Peyer's patch (tissue), 4 donors: ENCODE data around the gene ADCY2.

Source experiments
- POLR2A ChIP-seq, 2 donors: fragments of 450-650 bp; IDR thresholded peaks; one replicate each; pipeline ENCODE4 v1.5.1; 2017; ENCODE audit warnings: antibody characterized with exemption in 2 of 2, mild to moderate bottlenecking in 2 of 2, moderate library complexity in 2 of 2
- TF ChIP-seq, protein P1 (sequence below), 6 experiments: fragments of 450-650 bp in 4 of 6; fragments of 200-600 bp in 2 of 6; sonication (generic) in 1 of 6; IDR thresholded peaks; one replicate each; pipeline ENCODE4 v1.5.1; 2017 to 2019; ENCODE audit warnings: antibody characterized with exemption in 6 of 6, mild to moderate bottlenecking in 3 of 6, moderate library complexity in 1 of 6

- no peak for TF ChIP-seq POLR2A (IDR thresholded peaks at IDR 0.05)
- TF ChIP-seq, protein P1, sequence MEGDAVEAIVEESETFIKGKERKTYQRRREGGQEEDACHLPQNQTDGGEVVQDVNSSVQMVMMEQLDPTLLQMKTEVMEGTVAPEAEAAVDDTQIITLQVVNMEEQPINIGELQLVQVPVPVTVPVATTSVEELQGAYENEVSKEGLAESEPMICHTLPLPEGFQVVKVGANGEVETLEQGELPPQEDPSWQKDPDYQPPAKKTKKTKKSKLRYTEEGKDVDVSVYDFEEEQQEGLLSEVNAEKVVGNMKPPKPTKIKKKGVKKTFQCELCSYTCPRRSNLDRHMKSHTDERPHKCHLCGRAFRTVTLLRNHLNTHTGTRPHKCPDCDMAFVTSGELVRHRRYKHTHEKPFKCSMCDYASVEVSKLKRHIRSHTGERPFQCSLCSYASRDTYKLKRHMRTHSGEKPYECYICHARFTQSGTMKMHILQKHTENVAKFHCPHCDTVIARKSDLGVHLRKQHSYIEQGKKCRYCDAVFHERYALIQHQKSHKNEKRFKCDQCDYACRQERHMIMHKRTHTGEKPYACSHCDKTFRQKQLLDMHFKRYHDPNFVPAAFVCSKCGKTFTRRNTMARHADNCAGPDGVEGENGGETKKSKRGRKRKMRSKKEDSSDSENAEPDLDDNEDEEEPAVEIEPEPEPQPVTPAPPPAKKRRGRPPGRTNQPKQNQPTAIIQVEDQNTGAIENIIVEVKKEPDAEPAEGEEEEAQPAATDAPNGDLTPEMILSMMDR (IDR thresholded peaks at IDR 0.05) = peak in 1 of 6 experiments; percentile 8
Observed at GRCh38 chr5:7871653-7872052, 475.7 kb downstream of the ADCY2 start.
